K562 (cell line): ENCODE results near the gene RAI14. TPM values are rescaled to one million over a fixed set of nuclear protein-coding genes. Genes with fewer than 3 reads are reported as not detected.

ENCODE experiments used
- ATAC-seq: fragments of 200-7000 bp; cut with Tn5 transposase; 3 replicates; pipeline ENCODE4 v1.9.1; 2020; ENCODE audit warnings: moderate library complexity
- BruUV-seq: library from RNA; stranded (reverse); fragments of 400-500 nt; replicated peaks from 2 replicates; lab custom pipeline; 2021; lab: Mats Ljungman, UMichigan
- CTCF ChIA-PET: fragments of 300-600 bp; formaldehyde crosslinking; extraction: SDS; loops from one replicate; lab custom pipeline; 2021; ENCODE audit warnings: low intra/inter-chr PET ratio; lab: Yijun Ruan, JAX
- POLR2A ChIA-PET: fragments of 300-600, 350-650 bp; sonication (Branson Sonifier 250); formaldehyde crosslinking; extraction: SDS; loops from one replicate; lab custom pipeline; 2021; ENCODE audit warnings: antibody characterized with exemption, inconsistent platforms; lab: Yijun Ruan, JAX
- DNase-seq, 4 experiments: peaks; one replicate each; pipeline versions ENCODE4 v3.0.0 to v3.0.0-alpha.2; 2011 to 2018; ENCODE audit warnings: low spot score in 3 of 4, mixed read lengths in 3 of 4; ENCODE audit errors: extremely low read depth in 1 of 4
- FAIRE-seq: peaks from 2 replicates; lab custom pipeline; 2011; peaks lifted over from hg19 to GRCh38; lab: Jason Lieb, UNC
- H2AFZ ChIP-seq: 2 replicates; pipeline ENCODE4 v1.6.0; 2011; ENCODE audit warnings: low read depth, low read length, control low read depth, inconsistent platforms
- H3K27ac ChIP-seq: fragments of 200-600 bp; 3 replicates; pipeline ENCODE4 v1.8.0; 2011; ENCODE audit warnings: low read depth, mild to moderate bottlenecking, control low read depth, inconsistent platforms, low read length, moderate library complexity, mixed read lengths; ENCODE audit errors: extremely low read depth
- H3K27me3 ChIP-seq, 2 experiments: fragments of 300-600 bp in 1 of 2; 2 replicates in 1 of 2; 3 replicates in 1 of 2; pipeline versions ENCODE4 v1.6.0 to v1.8.0; 2011; ENCODE audit warnings: inconsistent platforms in 2 of 2, low read length in 2 of 2, mild to moderate bottlenecking in 1 of 2, mixed read lengths in 1 of 2, moderate library complexity in 1 of 2; ENCODE audit not compliant: control insufficient read depth in 2 of 2, insufficient read depth in 2 of 2
- H3K36me3 ChIP-seq: fragments of 300-600 bp; 3 replicates; pipeline ENCODE4 v1.8.0; 2011; ENCODE audit warnings: mild to moderate bottlenecking, low read length, inconsistent platforms; ENCODE audit not compliant: control insufficient read depth, insufficient read depth
- H3K4me1 ChIP-seq, 2 experiments: fragments of 200-600 bp in 1 of 2; replicated peaks in 1 of 2; 2 replicates in 1 of 2; 3 replicates in 1 of 2; pipeline versions ENCODE4 v1.5.1 to v1.8.0; 2011; ENCODE audit warnings: inconsistent platforms in 2 of 2, low read length in 2 of 2, mild to moderate bottlenecking in 1 of 2, mixed read lengths in 1 of 2, moderate library complexity in 1 of 2; ENCODE audit not compliant: control insufficient read depth in 2 of 2, insufficient read depth in 2 of 2
- H3K4me2 ChIP-seq: 2 replicates; pipeline ENCODE4 v1.6.1; 2011; ENCODE audit warnings: low read length, control low read depth, inconsistent platforms, mixed read lengths; ENCODE audit not compliant: insufficient read depth
- H3K4me3 ChIP-seq: fragments of 200-600 bp; sonication (generic), shearing (Covaris generic); 2 replicates; pipeline ENCODE4 v1.5.1; 2016; ENCODE audit warnings: control low read depth, inconsistent platforms
- H3K79me2 ChIP-seq: fragments of 200-600 bp; 3 replicates; pipeline ENCODE4 v1.8.0; 2011; ENCODE audit warnings: low read length, inconsistent platforms; ENCODE audit not compliant: control insufficient read depth, insufficient read depth
- H3K9ac ChIP-seq, 2 experiments: 2 replicates each; pipeline versions ENCODE4 v1.6.0 to v1.6.1; 2011; ENCODE audit warnings: low read depth in 2 of 2, low read length in 2 of 2, control low read depth in 1 of 2, inconsistent platforms in 1 of 2, mild to moderate bottlenecking in 1 of 2, mixed read lengths in 1 of 2; ENCODE audit not compliant: insufficient read depth in 1 of 2
- H3K9me1 ChIP-seq: one replicate; pipeline ENCODE4 v1.6.0; 2011; ENCODE audit warnings: inconsistent platforms, mild to moderate bottlenecking, low read length, moderate library complexity; ENCODE audit not compliant: control insufficient read depth, insufficient read depth
- H3K9me3 ChIP-seq: replicated peaks from 2 replicates; pipeline ENCODE4 v1.5.1; 2011; ENCODE audit warnings: low read depth, low read length, inconsistent platforms; ENCODE audit not compliant: control insufficient read depth, insufficient read depth
- H4K20me1 ChIP-seq: replicated peaks from 2 replicates; pipeline ENCODE4 v1.6.1; 2011; ENCODE audit warnings: low read length, inconsistent platforms, mixed read lengths; ENCODE audit not compliant: control insufficient read depth, insufficient read depth
- FOSL1 ChIP-seq: fragments of 200-800 bp; sonication (Bioruptor generic); conservative IDR thresholded peaks from 2 replicates; pipeline ENCODE4 v1.6.1; 2016; ENCODE audit warnings: missing genetic modification characterization, missing compliant biosample characterization
- JUND ChIP-seq, 2 experiments: IDR thresholded peaks; 2 replicates in 1 of 2; 3 replicates in 1 of 2; pipeline ENCODE4 v1.6.1; 2011; ENCODE audit warnings: borderline replicate concordance in 2 of 2, low read depth in 2 of 2, low read length in 2 of 2, improper control_type of control experiment in 1 of 2, missing biosample characterization in 1 of 2, missing genetic modification characterization in 1 of 2, missing genetic modification reagents in 1 of 2
- MAFG ChIP-seq: fragments of 450-650 bp; conservative IDR thresholded peaks from 2 replicates; pipeline ENCODE4 v1.6.1; 2016; ENCODE audit warnings: missing genetic modification characterization, missing compliant biosample characterization
- NFIC ChIP-seq: fragments of 450-650 bp; IDR thresholded peaks from 2 replicates; pipeline ENCODE4 v1.6.1; 2017; ENCODE audit warnings: mild to moderate bottlenecking, inconsistent platforms
- PHF8 ChIP-seq: fragments of 200-600 bp; sonication (generic); IDR thresholded peaks from 2 replicates; pipeline ENCODE4 v1.6.1; 2012; ENCODE audit warnings: mixed run types, mild to moderate bottlenecking, inconsistent platforms, low read length, moderate library complexity, borderline replicate concordance
- PREB ChIP-seq: sonication (generic); formaldehyde crosslinking; IDR thresholded peaks from 2 replicates; pipeline ENCODE4 v1.8.1; 2023; ENCODE audit warnings: mild to moderate bottlenecking, missing genetic modification reagents
- TRIM28 ChIP-seq: fragments of 450-650 bp; IDR thresholded peaks from 2 replicates; pipeline ENCODE4 v1.6.1; 2017
- ZNF583 ChIP-seq: fragments of 250-450 bp; sonication (Bioruptor Pico); IDR thresholded peaks from 2 replicates; pipeline ENCODE4 v1.4.0; 2020
- ZSCAN29 ChIP-seq: fragments of 450-650 bp; IDR thresholded peaks from 2 replicates; pipeline ENCODE4 v1.6.1; 2017
- WGBS: fragments of 100-300 bp; shearing (Covaris generic); methylation state at CpG from one replicate; pipeline ENCODE4 v1.1.6; 2016; ENCODE audit warnings: low coverage, mixed read lengths; ENCODE audit not compliant: insufficient coverage; ENCODE audit errors: missing lambda C conversion rate; 5-methylcytosine and 5-hydroxymethylcytosine counted together
- in situ Hi-C: fragments of 300-500 bp; cut with MboI; formaldehyde crosslinking; loops from 4 replicates; pipeline ENCODE4 v1.15.0; 2018; ENCODE audit warnings: inconsistent platforms, mixed read lengths
- intact Hi-C: fragments of 100-400 bp; cut with micrococcal nuclease; formaldehyde crosslinking; loops from 2 replicates; pipeline ENCODE4 v1.14.2; 2022
- polyA plus RNA-seq, 8 experiments: library from polyadenylated mRNA; depleted of rRNA in 4 of 8; stranded (reverse) in 5 of 8; unstranded in 3 of 8; fragments of >200 nt; fragmentation: Nextera tagmentation in 2 of 8; fragmentation: Illumina TruSeq in 1 of 8; extraction: Ambion mirVana in 2 of 8; extraction: Trizol in 1 of 8; gene quantifications; 2 replicates each; pipeline versions ENCODE4 v1.2.1 to v1.2.3, GENCODE V29; 2011 to 2014; ENCODE audit warnings: inconsistent platforms in 1 of 8, missing spikeins in 1 of 8
- total RNA-seq, 7 experiments: library from RNA; depleted of rRNA in 6 of 7; stranded (reverse); fragments of >200 nt in 6 of 7; fragmentation: Illumina TruSeq in 2 of 7; extraction: Trizol in 2 of 7; gene quantifications; 2 replicates each; pipeline versions ENCODE4 v1.2.1 to v1.2.3, GENCODE V29; 2011 to 2021; ENCODE audit warnings: low replicate concordance in 1 of 7
- TF ChIP-seq, protein P1 (sequence below), 2 experiments: fragments of 450-650 bp in 1 of 2; sonication (generic) in 1 of 2; formaldehyde crosslinking in 1 of 2; IDR thresholded peaks in 1 of 2; conservative IDR thresholded peaks in 1 of 2; 2 replicates each; pipeline versions ENCODE4 v1.6.1 to v1.8.1; 2016 to 2023; ENCODE audit warnings: mild to moderate bottlenecking in 2 of 2, moderate library complexity in 2 of 2, inconsistent platforms in 1 of 2, missing genetic modification reagents in 1 of 2

RAI14 gene
- total and polyA plus RNA-seq, 9 of the 15 experiments (the other 6 are each of a cell fraction or from before 2014, with no cell fraction given), result 11.3 to 82.5 (median 34.8) TPM

GRCh38 chr5:34608859-34609648 is 47.1 kb upstream of the RAI14 start:
- Histone ChIP-seq H3K36me3 (no peaks in the 10 kb centered on the region), H3K9me3 (no peaks in the 10 kb centered on the region), H3K4me1 (peaks cover 0 to 7% of the 10 kb centered on the region in 2 experiments; a peak in 3 of 5 replicates), H3K4me2 (no peak overlapping the region), H2AFZ (no peak overlapping the region; the same call in 1 of the 2 replicates), H3K27me3 (peaks cover 0 to 3% of the 10 kb centered on the region in 2 experiments; a peak in 1 of 5 replicates), H3K27ac (no peak overlapping the region), H3K9me1 (no peaks in the 10 kb centered on the region), H3K9ac (no peak overlapping the region), H3K79me2 (no peaks in the 10 kb centered on the region), H4K20me1 (no peaks in the 10 kb centered on the region), H3K4me3 (no peak overlapping the region)
- ChIA-PET POLR2A (interaction anchor here (0.7 to 1.6 kb wide), 3 partner anchors 18 to 177 kb away, joined by 3 read pairs; no protein-coding TSS in a partner anchor), CTCF (no interaction called here)
- no TSS peak for BruUV-seq
- FAIRE-seq (no peak), DNase-seq (no peak), ATAC-seq (no peak)
- 3% methylated on average over 3 of the region's 3 CpGs for WGBS
- intact Hi-C loops (no loop called here), in situ Hi-C loops (no loop called here)
- no peak; the same call in 1 of the 2 replicates for TF ChIP-seq JUND (IDR thresholded peaks at IDR 0.05; ENCODE audit: borderline replicate concordance, low read depth, low read length)
- peak; percentile 28; the same call in 1 of the 3 replicates for TF ChIP-seq JUND (tag; IDR thresholded peaks at IDR 0.05; ENCODE audit: borderline replicate concordance, low read depth, low read length)
- no peak for TF ChIP-seq MAFG (tag)
- TF ChIP-seq, protein P1, sequence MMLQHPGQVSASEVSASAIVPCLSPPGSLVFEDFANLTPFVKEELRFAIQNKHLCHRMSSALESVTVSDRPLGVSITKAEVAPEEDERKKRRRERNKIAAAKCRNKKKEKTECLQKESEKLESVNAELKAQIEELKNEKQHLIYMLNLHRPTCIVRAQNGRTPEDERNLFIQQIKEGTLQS (IDR thresholded peaks at IDR 0.05), result peak; percentile 30; the same call in 1 of the 2 replicates
- TF ChIP-seq, protein P1 (CRISPR knock-in tag; conservative IDR thresholded peaks at IDR 0.05), result no peak
- no peak for TF ChIP-seq TRIM28
- TF ChIP-seq PHF8, result no peak
- peak; percentile 69 for TF ChIP-seq FOSL1 (tag)
- TF ChIP-seq NFIC, result peak; percentile 80
- no peak for TF ChIP-seq ZSCAN29
- TF ChIP-seq ZNF583 (CRISPR knock-in tag), result no peak
- TF ChIP-seq PREB (CRISPR knock-in tag), result no peak
